ENCODE measurements around the gene LIPI.
"Not testable (repeated sequence)": the region's sequence is repeated elsewhere in the genome, so short reads cannot be mapped to it uniquely, and the experiment has no call there.

Gene LIPI

DNA sequence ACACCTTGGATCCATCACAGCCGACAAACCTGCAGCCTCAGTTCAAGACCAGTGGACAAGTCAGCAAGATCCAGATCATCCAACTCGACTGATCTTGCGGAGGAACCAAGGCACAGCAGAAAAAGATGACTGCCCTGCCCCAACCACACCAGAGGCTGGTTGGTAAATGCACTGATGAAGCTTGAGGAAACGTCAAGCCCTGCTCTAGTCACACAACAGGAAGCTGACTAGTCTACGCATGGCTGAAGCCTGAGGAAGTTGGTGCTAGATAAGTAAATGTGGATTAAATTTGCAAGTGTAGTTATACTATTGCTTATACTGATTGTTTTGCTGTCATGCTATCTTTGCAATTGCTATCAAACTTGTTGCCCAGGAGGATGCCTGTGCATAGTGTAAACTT lies 89.0 kb downstream of the LIPI start:
- in situ Hi-C loops (cut with HindIII; ENCODE audit: low sequenced_read_pairs) = no loop called here
- TF ChIP-seq, protein P1, sequence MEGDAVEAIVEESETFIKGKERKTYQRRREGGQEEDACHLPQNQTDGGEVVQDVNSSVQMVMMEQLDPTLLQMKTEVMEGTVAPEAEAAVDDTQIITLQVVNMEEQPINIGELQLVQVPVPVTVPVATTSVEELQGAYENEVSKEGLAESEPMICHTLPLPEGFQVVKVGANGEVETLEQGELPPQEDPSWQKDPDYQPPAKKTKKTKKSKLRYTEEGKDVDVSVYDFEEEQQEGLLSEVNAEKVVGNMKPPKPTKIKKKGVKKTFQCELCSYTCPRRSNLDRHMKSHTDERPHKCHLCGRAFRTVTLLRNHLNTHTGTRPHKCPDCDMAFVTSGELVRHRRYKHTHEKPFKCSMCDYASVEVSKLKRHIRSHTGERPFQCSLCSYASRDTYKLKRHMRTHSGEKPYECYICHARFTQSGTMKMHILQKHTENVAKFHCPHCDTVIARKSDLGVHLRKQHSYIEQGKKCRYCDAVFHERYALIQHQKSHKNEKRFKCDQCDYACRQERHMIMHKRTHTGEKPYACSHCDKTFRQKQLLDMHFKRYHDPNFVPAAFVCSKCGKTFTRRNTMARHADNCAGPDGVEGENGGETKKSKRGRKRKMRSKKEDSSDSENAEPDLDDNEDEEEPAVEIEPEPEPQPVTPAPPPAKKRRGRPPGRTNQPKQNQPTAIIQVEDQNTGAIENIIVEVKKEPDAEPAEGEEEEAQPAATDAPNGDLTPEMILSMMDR (IDR thresholded peaks at IDR 0.05; ENCODE audit: low read depth, low read length) = no peak
- H3K4me3 ChIP-seq (ENCODE audit: low read depth, low read length) = no peak overlapping the region
- DNase-seq (ENCODE audit: low read depth, low spot score) = no peak

DNA sequence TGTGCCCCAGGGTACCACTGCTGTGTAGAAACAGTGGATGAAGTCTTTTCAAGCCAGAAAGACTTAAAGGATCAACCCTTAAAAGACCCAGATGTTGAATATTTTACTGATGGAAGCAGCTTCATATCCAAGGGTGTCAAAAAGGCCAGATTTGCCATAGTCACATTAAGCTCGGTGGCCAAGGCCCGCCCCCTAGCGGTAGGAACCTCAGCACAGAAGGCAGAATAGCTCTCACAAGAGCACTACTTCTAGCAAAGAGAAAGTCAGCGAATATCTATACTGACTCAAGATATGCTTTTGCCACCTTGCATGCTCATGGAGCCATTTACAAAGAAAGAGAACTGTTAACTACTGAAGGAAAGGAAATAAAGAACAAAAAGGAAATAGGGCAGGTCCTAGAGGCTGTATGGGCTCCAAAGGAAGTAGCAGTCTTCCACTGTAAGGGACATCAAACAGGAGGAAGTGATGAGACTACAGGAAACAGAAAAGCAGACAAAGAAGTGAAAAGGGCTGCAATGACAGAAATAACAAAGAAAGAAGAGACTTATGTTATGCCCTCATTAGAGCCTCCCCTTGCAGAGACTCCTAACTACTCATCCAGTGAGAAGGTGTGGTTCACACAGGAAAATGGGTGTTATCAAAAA lies 90.5 kb downstream of the LIPI start:
- DNase-seq (ENCODE audit: low read depth, low spot score) = no peak
- in situ Hi-C loops (cut with HindIII; ENCODE audit: low sequenced_read_pairs) = no loop called here
- no peak overlapping the region for H3K4me3 ChIP-seq (ENCODE audit: low read depth, low read length)
- TF ChIP-seq, protein P1 (IDR thresholded peaks at IDR 0.05; ENCODE audit: low read depth, low read length) = peak; percentile 35

DNA sequence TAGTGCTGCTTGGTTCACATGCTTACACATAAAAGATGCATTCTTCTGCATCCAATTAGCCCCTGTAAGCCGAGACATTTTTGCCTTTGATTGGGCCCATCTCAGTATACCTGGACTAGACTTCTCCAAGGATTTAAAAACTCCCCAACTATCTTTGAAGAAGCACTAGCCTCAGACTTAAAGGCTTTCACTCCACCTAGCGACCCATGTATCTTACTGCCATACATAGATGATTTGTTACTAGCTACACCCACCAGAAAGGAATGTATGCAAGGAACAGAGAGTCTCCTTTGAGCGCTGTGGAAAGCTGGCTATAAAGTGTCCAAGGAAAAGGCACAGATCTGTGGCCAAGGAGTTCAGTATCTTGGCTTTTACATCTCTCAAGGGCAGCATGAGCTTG lies 91.7 kb downstream of the LIPI start:
- in situ Hi-C loops (cut with HindIII; ENCODE audit: low sequenced_read_pairs) = no loop called here
- no peak for DNase-seq (ENCODE audit: low read depth, low spot score)
- TF ChIP-seq, protein P1 (IDR thresholded peaks at IDR 0.05; ENCODE audit: low read depth, low read length) = no peak
- H3K4me3 ChIP-seq (ENCODE audit: low read depth, low read length) = no peak overlapping the region

DNA sequence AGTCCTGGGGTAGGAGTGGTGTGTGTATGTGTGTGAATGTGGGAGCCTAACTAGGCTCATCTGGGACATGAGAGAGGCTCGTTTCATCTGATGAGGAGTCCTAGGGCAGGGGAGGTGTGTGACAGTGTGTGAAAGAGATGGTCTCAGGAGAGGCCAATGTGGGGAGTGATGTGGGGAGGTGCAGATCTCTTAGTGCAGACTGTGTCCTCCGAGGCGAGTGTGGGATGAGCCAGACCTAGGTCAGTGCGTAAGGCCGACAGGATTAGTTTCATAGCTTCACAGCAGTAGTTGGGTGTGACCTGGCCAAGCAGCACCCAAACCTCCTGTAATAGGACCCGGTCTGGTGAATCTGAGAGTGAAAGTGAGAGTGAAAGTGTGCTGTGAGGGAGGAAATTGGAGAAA lies 94.7 kb downstream of the LIPI start:
- TF ChIP-seq, protein P1 (IDR thresholded peaks at IDR 0.05; ENCODE audit: low read depth, low read length) = no peak
- in situ Hi-C loops (cut with HindIII; ENCODE audit: low sequenced_read_pairs) = no loop called here
- no peak for DNase-seq (ENCODE audit: low read depth, low spot score)
- H3K4me3 ChIP-seq (ENCODE audit: low read depth, low read length) = no peak overlapping the region

DNA sequence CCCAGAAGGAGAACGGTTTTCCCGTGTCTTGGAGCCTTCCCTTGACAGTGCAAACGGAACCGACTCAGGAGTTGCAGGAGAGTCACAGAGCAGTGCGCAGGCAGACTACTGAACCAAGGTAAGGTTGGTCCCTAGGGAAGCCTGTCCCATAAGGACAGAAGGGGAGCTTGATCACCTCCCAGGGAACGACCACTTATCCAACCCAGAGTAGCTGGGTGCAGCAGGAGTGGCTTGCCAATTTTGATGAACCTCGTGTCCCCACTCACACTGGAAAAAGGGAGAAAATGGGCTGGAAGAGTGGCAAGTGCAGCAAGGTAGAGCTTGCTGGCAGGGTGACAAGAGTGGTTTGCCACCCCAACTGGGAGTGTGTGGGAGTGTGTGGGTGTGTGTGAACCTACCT lies 95.1 kb downstream of the LIPI start:
- H3K4me3 ChIP-seq (ENCODE audit: low read depth, low read length) = no peak overlapping the region
- in situ Hi-C loops (cut with HindIII; ENCODE audit: low sequenced_read_pairs) = no loop called here
- TF ChIP-seq, protein P1 (IDR thresholded peaks at IDR 0.05; ENCODE audit: low read depth, low read length) = no peak
- no peak for DNase-seq (ENCODE audit: low read depth, low spot score)

DNA sequence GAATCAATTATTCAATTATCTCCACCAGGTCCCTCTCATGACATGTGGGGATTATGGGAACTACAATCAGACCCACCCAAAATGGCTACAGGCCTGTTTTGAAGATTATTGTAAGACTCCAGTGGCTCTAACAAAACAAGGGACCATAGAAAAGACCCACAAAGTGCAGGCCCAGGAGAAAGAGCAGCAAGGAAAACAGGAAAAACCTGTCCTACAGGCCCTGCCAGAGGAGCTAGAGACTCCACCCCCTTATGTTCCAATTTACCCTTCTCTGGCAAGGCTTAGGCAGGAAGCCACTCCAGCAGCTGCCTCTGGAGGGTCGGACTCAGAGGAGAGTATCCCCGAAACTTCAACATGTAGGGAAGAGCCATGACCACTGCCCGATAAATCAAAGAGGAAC lies 96.5 kb downstream of the LIPI start:
- in situ Hi-C loops (cut with HindIII; ENCODE audit: low sequenced_read_pairs) = no loop called here
- no peak for DNase-seq (ENCODE audit: low read depth, low spot score)
- H3K4me3 ChIP-seq (ENCODE audit: low read depth, low read length) = no peak overlapping the region
- TF ChIP-seq, protein P1 (IDR thresholded peaks at IDR 0.05; ENCODE audit: low read depth, low read length) = no peak

DNA sequence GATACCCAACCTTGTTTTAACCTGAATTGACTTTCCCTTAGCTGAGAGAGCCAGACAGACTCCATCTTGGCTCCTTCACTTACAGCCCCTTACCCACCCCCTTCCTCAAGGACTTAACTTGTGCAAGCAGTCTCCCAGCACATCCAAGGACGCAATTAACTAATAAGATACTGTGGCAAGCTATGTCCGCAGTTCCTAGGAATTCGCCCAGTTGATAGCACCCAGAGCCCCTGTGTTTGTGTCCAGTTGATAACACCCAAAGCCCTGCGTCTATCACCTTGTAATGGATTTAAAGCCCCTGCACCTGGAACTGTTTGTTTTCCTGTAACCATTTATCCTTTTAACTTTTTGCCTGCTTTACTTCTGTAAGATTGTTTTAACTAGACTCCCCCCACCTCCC lies 106.2 kb downstream of the LIPI start:
- in situ Hi-C loops (cut with HindIII; ENCODE audit: low sequenced_read_pairs); H3K4me3 ChIP-seq (ENCODE audit: low read depth, low read length); DNase-seq (ENCODE audit: low read depth, low spot score): not testable (repeated sequence)

Data from astrocyte of the spinal cord (primary cell).